ENCODE results near the gene SCN1A.

The SCN1A gene

GRCh38 chr2:166081131-166081632 is 46.6 kb downstream of the SCN1A start:
- Histone ChIP-seq H3K4me3 (ENCODE audit: low read length) (no peak overlapping the region), H3K27me3 (ENCODE audit: insufficient read depth, low read length) (no peaks in the 10 kb centered on the region), H3K27ac (ENCODE audit: low read length) (no peak overlapping the region), H3K9me3 (ENCODE audit: insufficient read depth, low read depth, low read length) (no peaks in the 10 kb centered on the region), H3K36me3 (ENCODE audit: insufficient read depth, low read depth, low read length) (no peaks in the 10 kb centered on the region), H3K4me1 (ENCODE audit: insufficient read depth, low read length) (no peaks in the 10 kb centered on the region), H3K9ac (ENCODE audit: low read depth, low read length) (no peak overlapping the region)

- H3K4me1 ChIP-seq (ENCODE audit: insufficient read depth, low read length), result no peaks in the 10 kb centered on the region
- no peaks in the 10 kb centered on the region for H3K27me3 ChIP-seq (ENCODE audit: insufficient read depth, low read length)
- no peak overlapping the region for H3K4me3 ChIP-seq (ENCODE audit: low read length)
- no peaks in the 10 kb centered on the region for H3K9me3 ChIP-seq (ENCODE audit: insufficient read depth, low read depth, low read length)
- H3K27ac ChIP-seq (ENCODE audit: low read length), result no peak overlapping the region
- H3K9ac ChIP-seq (ENCODE audit: low read depth, low read length), result no peak overlapping the region
- no peaks in the 10 kb centered on the region for H3K36me3 ChIP-seq (ENCODE audit: insufficient read depth, low read depth, low read length)
These were observed 53.4 kb downstream of the SCN1A start for GRCh38 chr2:166074430-166074829.

GRCh38 chr2:166074011-166074410 is 53.8 kb downstream of the SCN1A start:
- H3K27ac ChIP-seq (ENCODE audit: low read length), result no peak overlapping the region
- H3K4me3 ChIP-seq (ENCODE audit: low read length), result no peak overlapping the region
- H3K9me3 ChIP-seq (ENCODE audit: insufficient read depth, low read depth, low read length), result no peaks in the 10 kb centered on the region
- H3K27me3 ChIP-seq (ENCODE audit: insufficient read depth, low read length), result no peaks in the 10 kb centered on the region
- no peaks in the 10 kb centered on the region for H3K4me1 ChIP-seq (ENCODE audit: insufficient read depth, low read length)
- H3K9ac ChIP-seq (ENCODE audit: low read depth, low read length), result no peak overlapping the region
- no peaks in the 10 kb centered on the region for H3K36me3 ChIP-seq (ENCODE audit: insufficient read depth, low read depth, low read length)

GRCh38 chr2:166070231-166070630 is 57.6 kb downstream of the SCN1A start:
- no peaks in the 10 kb centered on the region for H3K4me1 ChIP-seq (ENCODE audit: insufficient read depth, low read length)
- no peak overlapping the region for H3K27ac ChIP-seq (ENCODE audit: low read length)
- H3K4me3 ChIP-seq (ENCODE audit: low read length), result no peak overlapping the region
- H3K27me3 ChIP-seq (ENCODE audit: insufficient read depth, low read length), result no peaks in the 10 kb centered on the region
- no peaks in the 10 kb centered on the region for H3K36me3 ChIP-seq (ENCODE audit: insufficient read depth, low read depth, low read length)
- H3K9ac ChIP-seq (ENCODE audit: low read depth, low read length), result no peak overlapping the region
- H3K9me3 ChIP-seq (ENCODE audit: insufficient read depth, low read depth, low read length), result no peaks in the 10 kb centered on the region

GRCh38 chr2:166068981-166069380 is 58.8 kb downstream of the SCN1A start:
- Histone ChIP-seq H3K4me3 (ENCODE audit: low read length) (no peak overlapping the region), H3K9ac (ENCODE audit: low read depth, low read length) (no peak overlapping the region), H3K9me3 (ENCODE audit: insufficient read depth, low read depth, low read length) (no peaks in the 10 kb centered on the region), H3K27ac (ENCODE audit: low read length) (no peak overlapping the region), H3K36me3 (ENCODE audit: insufficient read depth, low read depth, low read length) (no peaks in the 10 kb centered on the region), H3K27me3 (ENCODE audit: insufficient read depth, low read length) (no peaks in the 10 kb centered on the region), H3K4me1 (ENCODE audit: insufficient read depth, low read length) (no peaks in the 10 kb centered on the region)

GRCh38 chr2:166067229-166067628 is 60.6 kb downstream of the SCN1A start:
- Histone ChIP-seq H3K36me3 (ENCODE audit: insufficient read depth, low read depth, low read length) (no peaks in the 10 kb centered on the region), H3K27me3 (ENCODE audit: insufficient read depth, low read length) (no peaks in the 10 kb centered on the region), H3K27ac (ENCODE audit: low read length) (no peak overlapping the region), H3K4me3 (ENCODE audit: low read length) (no peak overlapping the region), H3K4me1 (ENCODE audit: insufficient read depth, low read length) (no peaks in the 10 kb centered on the region), H3K9me3 (ENCODE audit: insufficient read depth, low read depth, low read length) (no peaks in the 10 kb centered on the region), H3K9ac (ENCODE audit: low read depth, low read length) (no peak overlapping the region)

- Histone ChIP-seq H3K9ac (ENCODE audit: low read depth, low read length) (no peak overlapping the region), H3K27ac (ENCODE audit: low read length) (no peak overlapping the region), H3K4me3 (ENCODE audit: low read length) (no peak overlapping the region), H3K4me1 (ENCODE audit: insufficient read depth, low read length) (no peaks in the 10 kb centered on the region), H3K9me3 (ENCODE audit: insufficient read depth, low read depth, low read length) (no peaks in the 10 kb centered on the region), H3K27me3 (ENCODE audit: insufficient read depth, low read length) (no peaks in the 10 kb centered on the region), H3K36me3 (ENCODE audit: insufficient read depth, low read depth, low read length) (no peaks in the 10 kb centered on the region)
These were observed 67.6 kb downstream of the SCN1A start for GRCh38 chr2:166060191-166060590.

GRCh38 chr2:166057370-166058164 is 70.3 kb downstream of the SCN1A start:
- no peak overlapping the region for H3K9ac ChIP-seq (ENCODE audit: low read depth, low read length)
- H3K4me1 ChIP-seq (ENCODE audit: insufficient read depth, low read length), result no peaks in the 10 kb centered on the region
- no peaks in the 10 kb centered on the region for H3K9me3 ChIP-seq (ENCODE audit: insufficient read depth, low read depth, low read length)
- H3K27me3 ChIP-seq (ENCODE audit: insufficient read depth, low read length), result no peaks in the 10 kb centered on the region
- no peaks in the 10 kb centered on the region for H3K36me3 ChIP-seq (ENCODE audit: insufficient read depth, low read depth, low read length)
- H3K27ac ChIP-seq (ENCODE audit: low read length), result no peak overlapping the region
- H3K4me3 ChIP-seq (ENCODE audit: low read length), result no peak overlapping the region

- peaks cover 6% of the 10 kb centered on the region; the same call in 1 of the 2 replicates for H3K4me1 ChIP-seq (ENCODE audit: insufficient read depth, low read length)
- H3K9me3 ChIP-seq (ENCODE audit: insufficient read depth, low read depth, low read length), result no peaks in the 10 kb centered on the region
- no peak overlapping the region for H3K4me3 ChIP-seq (ENCODE audit: low read length)
- no peak overlapping the region for H3K27ac ChIP-seq (ENCODE audit: low read length)
- H3K9ac ChIP-seq (ENCODE audit: low read depth, low read length), result no peak overlapping the region
- no peaks in the 10 kb centered on the region for H3K36me3 ChIP-seq (ENCODE audit: insufficient read depth, low read depth, low read length)
- H3K27me3 ChIP-seq (ENCODE audit: insufficient read depth, low read length), result no peaks in the 10 kb centered on the region
These were observed 82.9 kb downstream of the SCN1A start for GRCh38 chr2:166044853-166045483.

GRCh38 chr2:166042768-166043390 is 84.9 kb downstream of the SCN1A start:
- Histone ChIP-seq H3K27me3 (ENCODE audit: insufficient read depth, low read length) (no peaks in the 10 kb centered on the region), H3K36me3 (ENCODE audit: insufficient read depth, low read depth, low read length) (no peaks in the 10 kb centered on the region), H3K4me1 (ENCODE audit: insufficient read depth, low read length) (peaks cover 6% of the 10 kb centered on the region; the same call in 1 of the 2 replicates), H3K4me3 (ENCODE audit: low read length) (no peak overlapping the region), H3K27ac (ENCODE audit: low read length) (no peak overlapping the region), H3K9ac (ENCODE audit: low read depth, low read length) (no peak overlapping the region), H3K9me3 (ENCODE audit: insufficient read depth, low read depth, low read length) (no peaks in the 10 kb centered on the region)

- Histone ChIP-seq H3K4me3 (ENCODE audit: low read length) (no peak overlapping the region), H3K4me1 (ENCODE audit: insufficient read depth, low read length) (peaks cover 6% of the 10 kb centered on the region; the same call in 1 of the 2 replicates), H3K27ac (ENCODE audit: low read length) (no peak overlapping the region), H3K9ac (ENCODE audit: low read depth, low read length) (no peak overlapping the region), H3K36me3 (ENCODE audit: insufficient read depth, low read depth, low read length) (no peaks in the 10 kb centered on the region), H3K9me3 (ENCODE audit: insufficient read depth, low read depth, low read length) (no peaks in the 10 kb centered on the region), H3K27me3 (ENCODE audit: insufficient read depth, low read length) (no peaks in the 10 kb centered on the region)
These were observed 85.5 kb downstream of the SCN1A start for GRCh38 chr2:166042356-166042755.
